ENCODE results near the gene VPS9D1. TPM values are rescaled to one million over a fixed set of nuclear protein-coding genes. Genes with fewer than 3 reads are reported as not detected.
A peak's percentile ranks its signal among the peaks of the same experiment; 100 is the strongest.

VPS9D1 gene
- total and polyA plus RNA-seq, 2 of the 4 experiments (the other 2 are of a cell fraction) = 1.8 to 20.3 TPM

GRCh38 chr16:89720551-89720812, 216 bp downstream of the VPS9D1 start:
- peak overlapping the region; percentile 12; the same call in 1 of the 2 replicates for H3K14ac ChIP-seq (replicated peaks; ENCODE audit: low read depth, low read length)
- H3K36me3 ChIP-seq (ENCODE audit: control insufficient read depth, insufficient read depth, low read length) = peaks cover 27% of the 10 kb centered on the region
- H3K9me3 ChIP-seq (ENCODE audit: control insufficient read depth, insufficient read depth, low read length) = no peaks in the 10 kb centered on the region
- H3K27ac ChIP-seq (ENCODE audit: insufficient read depth, low read length) = peak overlapping the region; percentile 94
- peak overlapping the region; percentile 49 to 98; a peak in 3 of 4 replicates for H4K8ac ChIP-seq (ENCODE audit: low read depth in 2 of 2, low read length in 2 of 2)
- intact Hi-C loops (cut with micrococcal nuclease) (loop anchor here (5.0 to 10.0 kb wide), 2 partner anchors 94 to 142 kb away; partner anchors contain the start of gene FANCA), in situ Hi-C loops (cut with MboI; ENCODE audit: low sequenced_read_pairs) (no loop called here), dilution Hi-C loops (cut with HindIII; ENCODE audit: low sequenced_read_pairs, unreplicated experiment) (no loop called here)
- H3K79me1 ChIP-seq (ENCODE audit: low read depth in 1 of 2, low read length in 2 of 2) = peaks cover 35 to 63% of the 10 kb centered on the region in 2 experiments
- H2BK120ac ChIP-seq (ENCODE audit: low read depth, low read length) = peak overlapping the region; percentile 55; the same call in 1 of the 2 replicates
- peak overlapping the region; percentile 98 for H2AK9ac ChIP-seq (replicated peaks; ENCODE audit: low read depth, low read length, poor library complexity)
- H3K4me1 ChIP-seq (ENCODE audit: control insufficient read depth, insufficient read depth, low read length) = peaks cover 17% of the 10 kb centered on the region
- H3K27me3 ChIP-seq (ENCODE audit: control insufficient read depth, insufficient read depth, low read length) = no peaks in the 10 kb centered on the region
- POLR2A ChIA-PET (ENCODE audit: unreplicated experiment) = no interaction called here
- no peak for DNase-seq
- H4K5ac ChIP-seq (ENCODE audit: low read depth, low read length) = peak overlapping the region; percentile 52
- WGBS, 2 experiments (ENCODE audit: extremely low coverage in 2 of 2, insufficient read length in 1 of 2) = 0% methylated on average over 20 of the region's 29 CpGs; no CpG with 5 or more reads in 1 of the 2 experiments
- peak overlapping the region; percentile 47 for H3K56ac ChIP-seq (ENCODE audit: extremely low read depth, insufficient read depth, low read length)
- peak overlapping the region; percentile 99 for H2AFZ ChIP-seq (replicated peaks; ENCODE audit: low read length, poor library complexity)
- no peak overlapping the region for H2BK20ac ChIP-seq (ENCODE audit: low read depth, low read length)
- no peak for TF ChIP-seq NFE2L2 (IDR thresholded peaks at IDR 0.05; ENCODE audit: low read depth, low read length)
- no peak for TF ChIP-seq CEBPB (IDR thresholded peaks at IDR 0.05; ENCODE audit: low read depth, low read length)
- no peak for TF ChIP-seq RCOR1 (IDR thresholded peaks at IDR 0.05; ENCODE audit: insufficient replicate concordance, low read length)
- TF ChIP-seq USF2 (IDR thresholded peaks at IDR 0.05; ENCODE audit: low read depth, low read length) = no peak
- no peak for TF ChIP-seq RFX5 (IDR thresholded peaks at IDR 0.05; ENCODE audit: low read depth, low read length)
- no peak for TF ChIP-seq CTCF (conservative IDR thresholded peaks at IDR 0.05; ENCODE audit: low read depth, low read length)
- TF ChIP-seq SMC3 (IDR thresholded peaks at IDR 0.05; ENCODE audit: low read depth, low read length) = no peak
- TF ChIP-seq RAD21 (IDR thresholded peaks at IDR 0.05; ENCODE audit: low read length) = no peak
- TF ChIP-seq MXI1 (IDR thresholded peaks at IDR 0.05; ENCODE audit: borderline replicate concordance, low read depth, low read length) = no peak
- no peak for TF ChIP-seq POLR2A (IDR thresholded peaks at IDR 0.05; ENCODE audit: low read depth, low read length)
- peak overlapping the region; percentile 93 for H3K4ac ChIP-seq (ENCODE audit: low read depth, low read length)
- ATAC-seq (ENCODE audit: low read depth) = peak; percentile 12
- peak overlapping the region; percentile 97 for H3K4me2 ChIP-seq (ENCODE audit: low read depth, low read length)
- peak overlapping the region; percentile 87 for H3K9ac ChIP-seq (ENCODE audit: low read depth, low read length)
- H2BK5ac ChIP-seq (ENCODE audit: low read depth, low read length, poor library complexity, severe bottlenecking) = peak overlapping the region; percentile 94
- H2AK5ac ChIP-seq (ENCODE audit: low read depth, low read length) = no peak overlapping the region
- H2BK15ac ChIP-seq (ENCODE audit: low read depth, low read length) = no peak overlapping the region
- peak overlapping the region; percentile 94 for H3K4me3 ChIP-seq (ENCODE audit: insufficient read depth, low read depth, low read length)
- peaks cover 33% of the 10 kb centered on the region for H4K20me1 ChIP-seq (ENCODE audit: insufficient read depth, low read length)
- 0 out of 2 replicates have a peak, but pooled peaks cover 3% of the 10 kb centered on the region for H3K9me1 ChIP-seq (ENCODE audit: insufficient read depth, low read length)
- CTCF ChIA-PET = no interaction called here
- peak overlapping the region; percentile 14; the same call in 1 of the 2 replicates for H3K23ac ChIP-seq (ENCODE audit: low read depth, low read length)
- H3K18ac ChIP-seq (ENCODE audit: low read depth, low read length) = peak overlapping the region; percentile 26; the same call in 1 of the 2 replicates
- peak overlapping the region; percentile 78 for H4K91ac ChIP-seq (ENCODE audit: insufficient read depth, low read depth, low read length)
- BruUV-seq (replicated peaks) = no TSS peak

Measured in IMR-90 (cell line).